SU-DHL-6 (cell line): ENCODE measurements around the gene MICAL2.

Experiments
- H2AFZ ChIP-seq: fragments of 200-600 bp; sonication (generic); 2 replicates; pipeline ENCODE4 v1.6.1; 2014; ENCODE audit warnings: low read depth, mild to moderate bottlenecking, moderate library complexity, mixed read lengths, antibody characterized with exemption, low read length; ENCODE audit not compliant: severe bottlenecking
- H3F3A ChIP-seq: fragments of 200-600 bp; shearing (Covaris generic); 2 replicates; pipeline ENCODE4 v1.6.0; 2016; ENCODE audit warnings: antibody characterized with exemption, mild to moderate bottlenecking; ENCODE audit not compliant: insufficient read depth
- H3K27ac ChIP-seq: fragments of 200-600 bp; sonication (generic); 2 replicates; pipeline ENCODE4 v1.5.1; 2016; ENCODE audit warnings: low read depth, mild to moderate bottlenecking, low read length, moderate library complexity, mixed read lengths
- H3K27me3 ChIP-seq: fragments of 200-600 bp; sonication (generic), shearing (Covaris generic); 2 replicates; pipeline ENCODE4 v1.6.0; 2014; ENCODE audit warnings: mild to moderate bottlenecking, low read length
- H3K36me3 ChIP-seq: fragments of 200-600 bp; sonication (generic); 2 replicates; pipeline ENCODE4 v1.6.1; 2014; ENCODE audit warnings: mild to moderate bottlenecking, low read length, mixed read lengths
- H3K4me2 ChIP-seq: fragments of 300-600, 200-600 bp; shearing (Covaris generic), sonication (generic); 2 replicates; pipeline ENCODE4 v1.6.0; 2014; ENCODE audit warnings: low read length, low read depth, mild to moderate bottlenecking; ENCODE audit not compliant: poor library complexity, severe bottlenecking
- H3K4me3 ChIP-seq: fragments of 200-600 bp; sonication (generic); 2 replicates; pipeline ENCODE4 v1.5.1; 2014; ENCODE audit warnings: antibody characterized with exemption, low read length, mild to moderate bottlenecking, mixed read lengths; ENCODE audit not compliant: insufficient read depth, poor library complexity, severe bottlenecking
- H3K79me2 ChIP-seq: fragments of 200-600 bp; sonication (generic); 2 replicates; pipeline ENCODE4 v1.6.1; 2014; ENCODE audit warnings: mild to moderate bottlenecking, low read length, moderate library complexity; ENCODE audit not compliant: insufficient read depth
- H3K9ac ChIP-seq: fragments of 200-600 bp; sonication (generic); 2 replicates; pipeline ENCODE4 v1.7.0; 2014; ENCODE audit warnings: mild to moderate bottlenecking, low read length
- H3K9me2 ChIP-seq: fragments of 200-600 bp; sonication (generic); replicated peaks from 2 replicates; pipeline ENCODE4 v1.6.1; 2014; ENCODE audit warnings: low read length; ENCODE audit not compliant: insufficient read depth
- H3K9me3 ChIP-seq: fragments of 200-600 bp; sonication (generic); 2 replicates; pipeline ENCODE4 v1.6.1; 2014; ENCODE audit warnings: low read length, mixed read lengths; ENCODE audit not compliant: insufficient read depth
- H4K20me1 ChIP-seq: fragments of 200-600 bp; sonication (generic); 2 replicates; pipeline ENCODE4 v1.6.1; 2014; ENCODE audit warnings: low read depth, mild to moderate bottlenecking, antibody characterized with exemption, low read length, moderate library complexity, mixed read lengths
- EZH2phosphoT487 ChIP-seq: fragments of 200-600 bp; sonication (generic), shearing (Covaris generic); conservative IDR thresholded peaks from 2 replicates; pipeline ENCODE4 v1.6.1; 2018; ENCODE audit warnings: mild to moderate bottlenecking, antibody characterized with exemption, low read length, moderate library complexity, mixed read lengths
- TF ChIP-seq, protein P1 (sequence below): fragments of 200-600 bp; sonication (generic); IDR thresholded peaks from one replicate; pipeline ENCODE4 v1.5.1; 2017; ENCODE audit warnings: antibody characterized with exemption, mild to moderate bottlenecking, low read length, moderate library complexity; ENCODE audit not compliant: insufficient read depth, poor library complexity, severe bottlenecking

Gene MICAL2

DNA sequence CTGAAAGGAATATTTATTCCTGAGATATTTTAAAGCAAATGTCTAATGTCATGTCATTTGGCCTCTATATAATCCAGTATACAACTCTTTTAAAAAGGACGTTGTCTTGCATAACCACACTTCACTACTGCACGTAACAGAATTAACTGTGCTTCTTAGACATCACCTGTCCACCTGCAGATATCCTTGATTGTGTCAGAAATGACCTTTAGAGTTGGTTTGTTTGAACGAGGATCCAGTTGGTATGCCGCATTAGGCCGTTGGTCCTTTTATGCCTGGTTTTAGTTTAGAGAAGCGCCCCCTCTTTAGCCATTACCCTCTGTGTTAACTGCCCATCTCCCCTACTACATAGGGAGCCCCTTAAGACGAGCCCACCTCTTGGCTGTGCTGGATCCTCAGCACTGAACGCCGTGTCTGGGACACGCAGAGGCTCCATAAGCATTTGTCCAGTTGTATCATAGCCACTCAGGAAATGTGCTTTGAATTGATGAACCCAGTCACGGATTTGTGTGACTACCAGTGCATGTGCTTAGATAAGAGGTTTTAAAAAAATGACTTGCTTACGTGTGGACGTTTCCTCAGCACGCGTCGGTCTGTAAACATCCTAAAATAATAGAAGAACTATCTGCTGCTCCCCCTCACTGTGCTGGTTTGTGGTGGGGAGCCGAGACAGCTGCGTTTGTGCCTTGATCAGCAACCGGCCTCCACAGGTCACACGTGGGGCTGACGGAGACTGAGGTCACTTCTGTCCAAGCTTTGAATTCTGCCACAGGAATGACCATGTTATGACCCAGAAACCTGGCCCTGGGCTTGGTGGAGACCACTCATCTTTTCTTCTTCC, 4.0 kb downstream of the MICAL2 start:
- TF ChIP-seq EZH2phosphoT487, result no peak
- TF ChIP-seq, protein P1, sequence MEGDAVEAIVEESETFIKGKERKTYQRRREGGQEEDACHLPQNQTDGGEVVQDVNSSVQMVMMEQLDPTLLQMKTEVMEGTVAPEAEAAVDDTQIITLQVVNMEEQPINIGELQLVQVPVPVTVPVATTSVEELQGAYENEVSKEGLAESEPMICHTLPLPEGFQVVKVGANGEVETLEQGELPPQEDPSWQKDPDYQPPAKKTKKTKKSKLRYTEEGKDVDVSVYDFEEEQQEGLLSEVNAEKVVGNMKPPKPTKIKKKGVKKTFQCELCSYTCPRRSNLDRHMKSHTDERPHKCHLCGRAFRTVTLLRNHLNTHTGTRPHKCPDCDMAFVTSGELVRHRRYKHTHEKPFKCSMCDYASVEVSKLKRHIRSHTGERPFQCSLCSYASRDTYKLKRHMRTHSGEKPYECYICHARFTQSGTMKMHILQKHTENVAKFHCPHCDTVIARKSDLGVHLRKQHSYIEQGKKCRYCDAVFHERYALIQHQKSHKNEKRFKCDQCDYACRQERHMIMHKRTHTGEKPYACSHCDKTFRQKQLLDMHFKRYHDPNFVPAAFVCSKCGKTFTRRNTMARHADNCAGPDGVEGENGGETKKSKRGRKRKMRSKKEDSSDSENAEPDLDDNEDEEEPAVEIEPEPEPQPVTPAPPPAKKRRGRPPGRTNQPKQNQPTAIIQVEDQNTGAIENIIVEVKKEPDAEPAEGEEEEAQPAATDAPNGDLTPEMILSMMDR, result no peak
- H3K9me3 ChIP-seq, result no peaks in the 10 kb centered on the region
- no peak overlapping the region for H3K4me3 ChIP-seq
- no peaks in the 10 kb centered on the region for H3K9me2 ChIP-seq
- no peaks in the 10 kb centered on the region for H4K20me1 ChIP-seq
- no peak overlapping the region for H3K9ac ChIP-seq
- H3K4me2 ChIP-seq, result no peak overlapping the region
- H3F3A ChIP-seq, result no peaks in the 10 kb centered on the region
- no peaks in the 10 kb centered on the region for H3K36me3 ChIP-seq
- no peaks in the 10 kb centered on the region for H3K27me3 ChIP-seq
- no peak overlapping the region for H2AFZ ChIP-seq
- H3K27ac ChIP-seq, result no peak overlapping the region
- H3K79me2 ChIP-seq, result no peaks in the 10 kb centered on the region

DNA sequence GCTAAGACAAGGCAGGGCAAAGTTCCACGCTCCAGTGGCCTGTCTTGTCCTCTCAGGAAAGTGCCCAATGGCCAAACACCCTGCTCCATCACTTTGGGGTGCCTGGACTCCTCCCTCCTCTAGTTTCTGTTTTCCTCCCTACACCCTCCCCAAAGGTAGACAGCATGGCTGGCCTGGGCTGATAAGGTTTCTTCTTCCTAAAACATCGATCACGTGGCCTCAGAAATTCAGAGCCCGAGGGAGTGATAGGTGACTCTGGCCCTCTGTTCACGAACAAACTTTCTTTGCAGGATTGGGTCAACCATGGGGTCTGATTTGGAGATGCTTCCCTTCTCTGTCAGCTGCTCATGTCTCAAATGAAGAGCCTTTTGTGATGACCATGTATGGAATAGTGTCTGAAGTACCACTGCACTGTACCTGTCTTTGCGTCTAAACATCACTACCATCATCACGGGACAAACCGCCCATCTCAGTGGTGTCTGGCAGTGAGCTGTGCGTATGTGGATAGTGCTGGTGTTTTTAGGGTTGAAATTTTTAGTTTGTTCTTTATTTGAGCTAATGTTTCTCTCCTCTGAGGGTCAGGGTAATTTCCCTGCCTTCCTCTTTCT, 6.1 kb downstream of the MICAL2 start:
- no peaks in the 10 kb centered on the region for H3K79me2 ChIP-seq
- no peak overlapping the region for H3K27ac ChIP-seq
- H4K20me1 ChIP-seq, result no peaks in the 10 kb centered on the region
- H2AFZ ChIP-seq, result no peak overlapping the region
- no peaks in the 10 kb centered on the region for H3K9me3 ChIP-seq
- no peak overlapping the region for H3K4me3 ChIP-seq
- H3K9ac ChIP-seq, result no peak overlapping the region
- no peaks in the 10 kb centered on the region for H3F3A ChIP-seq
- H3K27me3 ChIP-seq, result no peaks in the 10 kb centered on the region
- TF ChIP-seq EZH2phosphoT487, result no peak
- TF ChIP-seq, protein P1, result no peak
- no peaks in the 10 kb centered on the region for H3K9me2 ChIP-seq
- H3K4me2 ChIP-seq, result no peak overlapping the region
- no peaks in the 10 kb centered on the region for H3K36me3 ChIP-seq

DNA sequence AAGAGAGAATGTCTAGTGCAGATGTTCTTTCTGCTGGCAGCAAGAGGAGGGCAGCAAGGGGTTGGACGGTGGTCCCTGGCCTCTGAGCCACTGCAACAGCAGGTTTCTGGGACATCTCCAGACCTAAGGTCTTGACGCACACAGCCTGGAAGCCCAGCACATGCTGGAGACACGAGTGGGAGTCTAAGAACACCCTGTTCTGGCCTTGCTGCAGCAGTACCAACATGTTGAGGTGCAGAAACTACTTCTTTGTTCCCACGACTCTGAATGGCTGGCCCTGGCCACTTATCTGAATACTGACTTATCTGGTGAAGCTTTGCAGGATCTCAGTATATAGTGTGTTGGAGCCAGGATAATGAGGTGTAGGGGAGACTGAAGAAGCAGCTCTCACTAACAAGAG, 6.8 kb downstream of the MICAL2 start:
- Histone ChIP-seq H4K20me1 (no peaks in the 10 kb centered on the region), H3F3A (no peaks in the 10 kb centered on the region), H3K27ac (no peak overlapping the region), H3K9me2 (no peaks in the 10 kb centered on the region), H3K9ac (no peak overlapping the region), H2AFZ (no peak overlapping the region), H3K4me2 (no peak overlapping the region), H3K27me3 (no peaks in the 10 kb centered on the region), H3K36me3 (no peaks in the 10 kb centered on the region), H3K9me3 (no peaks in the 10 kb centered on the region), H3K79me2 (no peaks in the 10 kb centered on the region), H3K4me3 (no peak overlapping the region)
- TF ChIP-seq, protein P1, result no peak
- TF ChIP-seq EZH2phosphoT487, result no peak
